ENCODE results near the gene WNT3A. TPM values are rescaled to one million over a fixed set of nuclear protein-coding genes. Genes with fewer than 3 reads are reported as not detected.

WNT3A gene
- total RNA-seq, 3 donors from 2014 or later: not detected

- Histone ChIP-seq H3K4me3 (no peak overlapping the region), H3K9me3 (no peaks in the 10 kb centered on the region), H3K36me3 (ENCODE audit: low read depth) (no peaks in the 10 kb centered on the region), H3K4me1 (ENCODE audit: low read depth) (no peaks in the 10 kb centered on the region)
- intact Hi-C loops (cut with DNase I, micrococcal nuclease): no loop called here
- TF ChIP-seq CTCF (IDR thresholded peaks at IDR 0.05): no peak
- DNase-seq (peak in 2 of 3 donors; percentile 19 to 40), ATAC-seq (peak; percentile 38)
Observed at GRCh38 chr1:228045871-228046270, 39.1 kb downstream of the WNT3A start.

GRCh38 chr1:228046421-228047182 is 39.8 kb downstream of the WNT3A start:
- Histone ChIP-seq H3K36me3 (ENCODE audit: low read depth) (no peaks in the 10 kb centered on the region), H3K4me3 (no peak overlapping the region), H3K9me3 (no peaks in the 10 kb centered on the region), H3K4me1 (ENCODE audit: low read depth) (no peaks in the 10 kb centered on the region)
- intact Hi-C loops (cut with DNase I, micrococcal nuclease): no loop called here
- peak in 1 of 3 donors; percentile 11 for DNase-seq
- TF ChIP-seq CTCF (IDR thresholded peaks at IDR 0.05): no peak
- no peak for ATAC-seq

DNA sequence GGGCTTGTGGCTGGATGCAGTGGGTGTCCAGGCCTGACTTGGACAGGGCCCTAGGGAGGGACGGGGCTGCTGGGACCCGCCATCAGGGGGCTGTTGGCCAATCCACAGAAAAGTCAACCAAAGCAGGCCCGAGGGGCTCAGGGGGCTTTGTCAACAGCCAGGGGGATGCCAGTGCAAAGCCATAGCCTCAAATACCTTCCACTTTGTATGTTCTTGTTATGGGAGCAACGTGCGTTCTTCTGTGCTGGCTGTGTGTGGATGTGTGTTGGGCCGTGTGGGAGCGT is 40.3 kb downstream of the WNT3A start:
- no peak for TF ChIP-seq CTCF (IDR thresholded peaks at IDR 0.05)
- peak in 1 of 3 donors; percentile 12 for DNase-seq
- Histone ChIP-seq H3K4me1 (ENCODE audit: low read depth) (no peaks in the 10 kb centered on the region), H3K36me3 (ENCODE audit: low read depth) (no peaks in the 10 kb centered on the region), H3K4me3 (no peak overlapping the region), H3K9me3 (no peaks in the 10 kb centered on the region)
- ATAC-seq: no peak
- intact Hi-C loops (cut with DNase I, micrococcal nuclease): no loop called here

DNA sequence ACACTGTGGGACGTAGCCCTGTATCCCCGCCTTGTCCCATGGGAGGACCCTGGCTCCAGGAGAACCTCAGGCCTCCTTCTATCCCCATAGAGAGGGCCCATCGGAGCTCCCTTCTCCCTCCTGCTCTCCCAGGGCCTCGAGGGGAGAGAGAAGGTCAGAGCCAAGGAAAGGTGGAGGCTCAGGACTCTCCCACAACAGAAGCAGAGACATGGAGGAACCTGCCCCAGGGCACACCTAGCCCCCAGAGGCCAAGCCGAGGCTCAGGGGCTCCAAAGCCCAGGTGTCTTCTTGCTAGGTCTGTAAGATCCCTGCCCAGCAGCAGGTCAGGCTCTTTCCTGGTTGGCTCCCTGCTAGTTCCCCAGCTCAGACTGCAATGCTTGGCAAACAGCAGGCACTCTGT is 41.3 kb downstream of the WNT3A start:
- ATAC-seq: no peak
- peak in 1 of 3 donors; percentile 5 for DNase-seq

DNA sequence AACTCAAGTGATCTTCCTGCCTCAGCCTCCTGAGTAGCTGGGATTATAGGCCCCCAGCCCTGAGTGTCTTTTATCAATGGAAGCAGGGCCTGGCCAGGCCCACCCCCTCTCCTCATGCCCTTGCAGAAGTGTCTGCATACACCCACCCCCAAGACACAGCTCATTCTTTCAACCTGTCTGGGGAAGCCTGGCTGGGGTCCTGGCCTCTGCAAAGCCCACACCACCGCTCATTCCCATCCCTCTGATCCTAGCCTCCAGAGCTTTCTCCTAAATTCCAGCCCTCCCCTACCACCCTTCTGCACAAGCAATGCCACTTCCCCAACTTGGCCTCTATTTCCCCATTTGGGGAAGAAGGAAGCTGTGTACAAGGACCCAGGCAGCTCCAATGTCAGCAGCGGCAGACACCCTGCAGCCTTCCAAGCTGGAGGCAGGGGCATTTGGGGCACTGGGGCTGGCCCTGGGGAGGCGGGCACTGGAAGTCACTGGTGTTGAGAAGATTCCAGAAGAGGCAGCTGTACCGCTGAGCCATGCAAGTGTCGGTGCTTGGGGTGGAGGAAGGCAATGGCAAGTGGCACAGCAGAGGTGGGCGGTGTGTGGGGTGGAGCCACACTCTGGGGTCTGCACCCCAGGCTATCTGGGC is 42.0 kb downstream of the WNT3A start:
- no peaks in the 10 kb centered on the region for H3K36me3 ChIP-seq (ENCODE audit: low read depth)
- ATAC-seq (no peak), DNase-seq (peak in 1 of 3 donors; percentile 8)
- H3K4me1 ChIP-seq (ENCODE audit: low read depth): no peaks in the 10 kb centered on the region
- no peak for TF ChIP-seq CTCF (IDR thresholded peaks at IDR 0.05)
- no peak overlapping the region for H3K4me3 ChIP-seq
- H3K9me3 ChIP-seq: no peaks in the 10 kb centered on the region
- intact Hi-C loops (cut with DNase I, micrococcal nuclease): no loop called here

More for the DNA sequence above, 41.3 kb downstream of the WNT3A start:
- intact Hi-C loops (cut with DNase I, micrococcal nuclease): no loop called here
- Histone ChIP-seq H3K9me3 (no peaks in the 10 kb centered on the region), H3K36me3 (ENCODE audit: low read depth) (no peaks in the 10 kb centered on the region), H3K4me3 (no peak overlapping the region), H3K4me1 (ENCODE audit: low read depth) (no peaks in the 10 kb centered on the region)
- no peak for TF ChIP-seq CTCF (IDR thresholded peaks at IDR 0.05)
